HepG2 (cell line): ENCODE measurements around the gene SKI. TPM values are rescaled to one million over a fixed set of nuclear protein-coding genes. Genes with fewer than 3 reads are reported as not detected.
A peak's percentile ranks its signal among the peaks of the same experiment; 100 is the strongest.

ENCODE experiments used
- ATF1 ChIP-seq: IDR thresholded peaks from 2 replicates; pipeline ENCODE4 v1.6.1; 2016; ENCODE audit warnings: mild to moderate bottlenecking, control low read depth
- CHD4 ChIP-seq: fragments of 200-600 bp; sonication (generic); IDR thresholded peaks from 2 replicates; pipeline ENCODE4 v1.7.0; 2017; ENCODE audit warnings: mild to moderate bottlenecking, low read length, borderline replicate concordance
- KDM4B ChIP-seq: sonication (generic); formaldehyde crosslinking; IDR thresholded peaks from 2 replicates; pipeline ENCODE4 v1.4.0; 2020; ENCODE audit warnings: missing genetic modification reagents
- RBAK ChIP-seq: sonication (generic); formaldehyde crosslinking; IDR thresholded peaks from 2 replicates; pipeline ENCODE4 v1.5.1; 2020; ENCODE audit warnings: mild to moderate bottlenecking, missing genetic modification reagents
- SSRP1 ChIP-seq: IDR thresholded peaks from 2 replicates; pipeline ENCODE4 v1.6.1; 2016; ENCODE audit warnings: control low read depth
- ZNF136 ChIP-seq: sonication (generic); formaldehyde crosslinking; IDR thresholded peaks from 2 replicates; pipeline ENCODE4 v1.8.1; 2022; ENCODE audit warnings: low read depth, mild to moderate bottlenecking, moderate library complexity, missing genetic modification reagents
- ZNF501 ChIP-seq: sonication (generic); formaldehyde crosslinking; IDR thresholded peaks from 2 replicates; pipeline ENCODE4 v1.5.1; 2020; ENCODE audit warnings: mild to moderate bottlenecking, moderate library complexity, missing genetic modification reagents
- ZNF7 ChIP-seq: IDR thresholded peaks from 2 replicates; pipeline ENCODE4 v1.6.1; 2016; ENCODE audit warnings: missing biosample characterization, missing genetic modification reagents
- ZNF777 ChIP-seq: sonication (generic); formaldehyde crosslinking; IDR thresholded peaks from 2 replicates; pipeline ENCODE4 v1.4.0; 2020; ENCODE audit warnings: missing genetic modification reagents
- polyA plus RNA-seq, 8 experiments: library from polyadenylated mRNA; depleted of rRNA in 3 of 8; stranded (reverse) in 7 of 8; unstranded in 1 of 8; fragments of >200 nt; fragmentation: Illumina TruSeq in 4 of 8; extraction: Trizol in 4 of 8; gene quantifications; 2 replicates each; pipeline versions ENCODE4 v1.2.1 to v1.2.3, GENCODE V29; 2011 to 2016; ENCODE audit warnings: low read depth in 4 of 8, missing spikeins in 1 of 8, mixed read lengths in 1 of 8; ENCODE audit not compliant: insufficient read depth in 1 of 8
- total RNA-seq, 5 experiments: library from RNA; depleted of rRNA; stranded (reverse); fragments of >200 nt; fragmentation: Illumina TruSeq; extraction: Trizol; gene quantifications; 2 replicates each; pipeline ENCODE4 v1.2.3, GENCODE V29; 2016; ENCODE audit warnings: low read depth in 1 of 5
- TF ChIP-seq, protein P1 (sequence below), 2 experiments: fragments of 450-650 bp in 1 of 2; sonication (generic) in 1 of 2; formaldehyde crosslinking in 1 of 2; IDR thresholded peaks; 2 replicates each; pipeline versions ENCODE4 v1.6.1 to v1.8.0; 2016 to 2022; ENCODE audit warnings: antibody characterized with exemption in 1 of 2, mild to moderate bottlenecking in 1 of 2, missing genetic modification reagents in 1 of 2
- TF ChIP-seq, protein P2 (sequence below): sonication (generic); formaldehyde crosslinking; IDR thresholded peaks from 2 replicates; pipeline ENCODE4 v1.5.1; 2020; ENCODE audit warnings: mild to moderate bottlenecking, missing genetic modification reagents
- TF ChIP-seq, protein P3 (sequence below): sonication (generic); formaldehyde crosslinking; IDR thresholded peaks from 2 replicates; pipeline ENCODE4 v1.8.1; 2023; ENCODE audit warnings: mild to moderate bottlenecking, inconsistent platforms, moderate library complexity, missing genetic modification reagents, borderline replicate concordance
- TF ChIP-seq, protein P4 (sequence below): sonication (generic); formaldehyde crosslinking; IDR thresholded peaks from 2 replicates; pipeline ENCODE4 v1.5.0; 2020; ENCODE audit warnings: missing genetic modification reagents

The SKI gene
- total and polyA plus RNA-seq, 2 of the 13 experiments (the other 11 are each of a cell fraction or from before 2014, with no cell fraction given), result 4.7 to 6.9 TPM

DNA sequence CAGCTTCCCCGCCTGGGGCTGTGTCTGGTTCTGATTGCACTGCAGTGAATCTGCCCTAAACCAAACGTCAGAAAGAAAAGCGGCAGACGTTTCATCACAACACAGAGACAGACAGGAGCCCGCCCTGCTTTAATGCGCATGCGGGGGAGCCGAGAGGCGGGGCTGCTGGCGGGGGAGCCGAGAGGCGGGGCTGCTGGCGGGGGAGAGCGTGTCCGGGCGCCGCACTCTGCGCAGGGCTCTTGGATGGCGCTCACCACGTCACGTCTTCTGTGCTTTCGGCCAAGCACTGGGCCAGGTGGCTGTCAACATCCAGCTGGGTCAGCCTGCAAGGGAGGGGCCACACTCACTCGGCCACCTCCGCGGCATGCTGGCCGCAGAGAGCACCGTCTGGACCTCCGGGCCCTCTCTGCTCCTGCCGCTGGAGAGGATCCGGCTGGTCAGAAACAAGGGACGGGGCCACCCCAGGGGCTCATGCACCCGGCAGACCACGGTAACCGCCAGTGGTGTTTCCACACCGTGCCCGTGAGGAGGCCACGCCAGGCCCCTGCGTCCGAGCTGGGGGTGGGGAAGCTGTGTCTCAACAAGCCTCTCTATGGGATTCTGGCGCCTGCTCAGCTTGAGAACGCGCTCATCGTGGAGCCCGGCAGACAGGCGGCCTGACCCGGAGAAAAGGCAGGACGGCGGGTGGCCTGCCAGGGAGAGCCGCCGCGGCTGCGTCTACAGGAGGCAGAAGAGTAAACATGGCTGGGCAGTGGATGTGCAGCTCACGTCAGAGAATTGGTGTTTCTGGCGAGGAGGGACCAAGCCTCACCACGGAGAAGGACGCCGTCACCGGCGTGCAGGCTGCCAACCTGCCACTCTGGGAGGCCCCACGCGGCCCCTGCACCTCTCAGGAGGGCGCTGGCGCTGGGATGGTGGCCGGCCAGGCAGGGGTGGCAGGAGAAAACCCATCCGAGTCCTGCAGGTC lies 38.4 kb upstream of the SKI start (continued):
- TF ChIP-seq, protein P1, sequence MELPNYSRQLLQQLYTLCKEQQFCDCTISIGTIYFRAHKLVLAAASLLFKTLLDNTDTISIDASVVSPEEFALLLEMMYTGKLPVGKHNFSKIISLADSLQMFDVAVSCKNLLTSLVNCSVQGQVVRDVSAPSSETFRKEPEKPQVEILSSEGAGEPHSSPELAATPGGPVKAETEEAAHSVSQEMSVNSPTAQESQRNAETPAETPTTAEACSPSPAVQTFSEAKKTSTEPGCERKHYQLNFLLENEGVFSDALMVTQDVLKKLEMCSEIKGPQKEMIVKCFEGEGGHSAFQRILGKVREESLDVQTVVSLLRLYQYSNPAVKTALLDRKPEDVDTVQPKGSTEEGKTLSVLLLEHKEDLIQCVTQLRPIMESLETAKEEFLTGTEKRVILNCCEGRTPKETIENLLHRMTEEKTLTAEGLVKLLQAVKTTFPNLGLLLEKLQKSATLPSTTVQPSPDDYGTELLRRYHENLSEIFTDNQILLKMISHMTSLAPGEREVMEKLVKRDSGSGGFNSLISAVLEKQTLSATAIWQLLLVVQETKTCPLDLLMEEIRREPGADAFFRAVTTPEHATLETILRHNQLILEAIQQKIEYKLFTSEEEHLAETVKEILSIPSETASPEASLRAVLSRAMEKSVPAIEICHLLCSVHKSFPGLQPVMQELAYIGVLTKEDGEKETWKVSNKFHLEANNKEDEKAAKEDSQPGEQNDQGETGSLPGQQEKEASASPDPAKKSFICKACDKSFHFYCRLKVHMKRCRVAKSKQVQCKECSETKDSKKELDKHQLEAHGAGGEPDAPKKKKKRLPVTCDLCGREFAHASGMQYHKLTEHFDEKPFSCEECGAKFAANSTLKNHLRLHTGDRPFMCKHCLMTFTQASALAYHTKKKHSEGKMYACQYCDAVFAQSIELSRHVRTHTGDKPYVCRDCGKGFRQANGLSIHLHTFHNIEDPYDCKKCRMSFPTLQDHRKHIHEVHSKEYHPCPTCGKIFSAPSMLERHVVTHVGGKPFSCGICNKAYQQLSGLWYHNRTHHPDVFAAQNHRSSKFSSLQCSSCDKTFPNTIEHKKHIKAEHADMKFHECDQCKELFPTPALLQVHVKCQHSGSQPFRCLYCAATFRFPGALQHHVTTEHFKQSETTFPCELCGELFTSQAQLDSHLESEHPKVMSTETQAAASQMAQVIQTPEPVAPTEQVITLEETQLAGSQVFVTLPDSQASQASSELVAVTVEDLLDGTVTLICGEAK (IDR thresholded peaks at IDR 0.05), result no peak
- TF ChIP-seq, protein P1 (CRISPR knock-in tag; IDR thresholded peaks at IDR 0.05), result no peak; the same call in 1 of the 2 replicates
- TF ChIP-seq ATF1 (CRISPR knock-in tag) (no peak), SSRP1 (CRISPR knock-in tag) (no peak), ZNF7 (no peak), CHD4 (no peak), ZNF777 (peak; percentile 46), RBAK (CRISPR knock-in tag) (no peak), ZNF501 (CRISPR knock-in tag) (peak; percentile 54; the same call in 1 of the 2 replicates), ZNF136 (0 out of 2 replicates have a peak, but pooled peaks have one; percentile 74), KDM4B (CRISPR knock-in tag) (no peak)
- TF ChIP-seq, protein P2, sequence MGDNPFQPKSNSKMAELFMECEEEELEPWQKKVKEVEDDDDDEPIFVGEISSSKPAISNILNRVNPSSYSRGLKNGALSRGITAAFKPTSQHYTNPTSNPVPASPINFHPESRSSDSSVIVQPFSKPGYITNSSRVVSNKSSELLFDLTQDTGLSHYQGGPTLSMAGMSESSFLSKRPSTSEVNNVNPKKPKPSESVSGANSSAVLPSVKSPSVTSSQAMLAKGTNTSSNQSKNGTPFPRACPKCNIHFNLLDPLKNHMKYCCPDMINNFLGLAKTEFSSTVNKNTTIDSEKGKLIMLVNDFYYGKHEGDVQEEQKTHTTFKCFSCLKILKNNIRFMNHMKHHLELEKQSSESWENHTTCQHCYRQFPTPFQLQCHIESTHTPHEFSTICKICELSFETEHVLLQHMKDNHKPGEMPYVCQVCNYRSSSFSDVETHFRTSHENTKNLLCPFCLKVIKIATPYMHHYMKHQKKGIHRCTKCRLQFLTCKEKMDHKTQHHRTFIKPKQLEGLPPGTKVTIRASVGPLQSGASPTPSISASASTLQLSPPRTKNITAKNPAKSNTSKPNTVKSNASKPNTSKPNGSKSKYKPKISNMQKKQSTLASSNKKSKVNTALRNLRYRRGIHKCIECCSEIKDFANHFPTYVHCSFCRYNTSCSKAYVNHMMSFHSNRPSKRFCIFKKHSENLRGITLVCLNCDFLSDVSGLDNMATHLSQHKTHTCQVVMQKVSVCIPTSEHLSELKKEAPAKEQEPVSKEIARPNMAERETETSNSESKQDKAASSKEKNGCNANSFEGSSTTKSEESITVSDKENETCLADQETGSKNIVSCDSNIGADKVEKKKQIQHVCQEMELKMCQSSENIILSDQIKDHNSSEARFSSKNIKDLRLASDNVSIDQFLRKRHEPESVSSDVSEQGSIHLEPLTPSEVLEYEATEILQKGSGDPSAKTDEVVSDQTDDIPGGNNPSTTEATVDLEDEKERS (CRISPR knock-in tag), result no peak
- TF ChIP-seq, protein P3, sequence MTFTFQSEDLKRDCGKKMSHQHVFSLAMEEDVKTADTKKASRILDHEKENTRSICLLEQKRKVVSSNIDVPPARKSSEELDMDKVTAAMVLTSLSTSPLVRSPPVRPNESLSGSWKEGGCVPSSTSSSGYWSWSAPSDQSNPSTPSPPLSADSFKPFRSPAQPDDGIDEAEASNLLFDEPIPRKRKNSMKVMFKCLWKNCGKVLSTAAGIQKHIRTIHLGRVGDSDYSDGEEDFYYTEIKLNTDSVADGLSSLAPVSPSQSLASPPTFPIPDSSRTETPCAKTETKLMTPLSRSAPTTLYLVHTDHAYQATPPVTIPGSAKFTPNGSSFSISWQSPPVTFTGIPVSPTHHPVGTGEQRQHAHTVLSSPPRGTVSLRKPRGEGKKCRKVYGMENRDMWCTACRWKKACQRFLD, result peak; percentile 72; the same call in 1 of the 2 replicates
- TF ChIP-seq, protein P4, sequence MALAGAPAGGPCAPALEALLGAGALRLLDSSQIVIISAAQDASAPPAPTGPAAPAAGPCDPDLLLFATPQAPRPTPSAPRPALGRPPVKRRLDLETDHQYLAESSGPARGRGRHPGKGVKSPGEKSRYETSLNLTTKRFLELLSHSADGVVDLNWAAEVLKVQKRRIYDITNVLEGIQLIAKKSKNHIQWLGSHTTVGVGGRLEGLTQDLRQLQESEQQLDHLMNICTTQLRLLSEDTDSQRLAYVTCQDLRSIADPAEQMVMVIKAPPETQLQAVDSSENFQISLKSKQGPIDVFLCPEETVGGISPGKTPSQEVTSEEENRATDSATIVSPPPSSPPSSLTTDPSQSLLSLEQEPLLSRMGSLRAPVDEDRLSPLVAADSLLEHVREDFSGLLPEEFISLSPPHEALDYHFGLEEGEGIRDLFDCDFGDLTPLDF (CRISPR knock-in tag), result no peak
